ENCODE measurements around the gene ADCY5. TPM values are rescaled to one million over a fixed set of nuclear protein-coding genes. Genes with fewer than 3 reads are reported as not detected.

ADCY5 gene
- total RNA-seq, 1 donor, result under 0.01 TPM

GRCh38 chr3:123307064-123307463 lies 141.8 kb downstream of the ADCY5 start:
- TF ChIP-seq CTCF (IDR thresholded peaks at IDR 0.05; ENCODE audit: insufficient read depth, low read length), result no peak
- DNase-seq (ENCODE audit: low read depth), result no peak
- no peak overlapping the region for H3K4me3 ChIP-seq (ENCODE audit: low read depth, low read length)

GRCh38 chr3:123305192-123305591 lies 143.7 kb downstream of the ADCY5 start:
- DNase-seq (ENCODE audit: low read depth), result no peak
- TF ChIP-seq CTCF (IDR thresholded peaks at IDR 0.05; ENCODE audit: insufficient read depth, low read length), result no peak
- no peak overlapping the region for H3K4me3 ChIP-seq (ENCODE audit: low read depth, low read length)

- no peak for DNase-seq (ENCODE audit: low read depth)
- TF ChIP-seq CTCF (IDR thresholded peaks at IDR 0.05; ENCODE audit: insufficient read depth, low read length), result no peak
- H3K4me3 ChIP-seq (ENCODE audit: low read depth, low read length), result no peak overlapping the region
Measured at GRCh38 chr3:123303976-123304560, 144.8 kb downstream of the ADCY5 start.

GRCh38 chr3:123302961-123303360 lies 145.9 kb downstream of the ADCY5 start:
- no peak for DNase-seq (ENCODE audit: low read depth)
- H3K4me3 ChIP-seq (ENCODE audit: low read depth, low read length), result no peak overlapping the region
- TF ChIP-seq CTCF (IDR thresholded peaks at IDR 0.05; ENCODE audit: insufficient read depth, low read length), result no peak

GRCh38 chr3:123301331-123302184 lies 147.3 kb downstream of the ADCY5 start:
- DNase-seq (ENCODE audit: low read depth), result peak; percentile 2
- TF ChIP-seq CTCF (IDR thresholded peaks at IDR 0.05; ENCODE audit: insufficient read depth, low read length), result no peak
- H3K4me3 ChIP-seq (ENCODE audit: low read depth, low read length), result no peak overlapping the region

- TF ChIP-seq CTCF (IDR thresholded peaks at IDR 0.05; ENCODE audit: insufficient read depth, low read length), result no peak
- H3K4me3 ChIP-seq (ENCODE audit: low read depth, low read length), result no peak overlapping the region
- DNase-seq (ENCODE audit: low read depth), result no peak
Measured at GRCh38 chr3:123300583-123300982, 148.3 kb downstream of the ADCY5 start.

Data from fibroblast of the aortic adventitia (primary cell).